ENCODE data around the gene VAV3.

GRCh38 chr1:107535091-107535490 lies 429.9 kb downstream of the VAV3 start:
- TF ChIP-seq MXI1 (IDR thresholded peaks at IDR 0.05; ENCODE audit: low read depth, low read length) = no peak
- TF ChIP-seq, protein P1, sequence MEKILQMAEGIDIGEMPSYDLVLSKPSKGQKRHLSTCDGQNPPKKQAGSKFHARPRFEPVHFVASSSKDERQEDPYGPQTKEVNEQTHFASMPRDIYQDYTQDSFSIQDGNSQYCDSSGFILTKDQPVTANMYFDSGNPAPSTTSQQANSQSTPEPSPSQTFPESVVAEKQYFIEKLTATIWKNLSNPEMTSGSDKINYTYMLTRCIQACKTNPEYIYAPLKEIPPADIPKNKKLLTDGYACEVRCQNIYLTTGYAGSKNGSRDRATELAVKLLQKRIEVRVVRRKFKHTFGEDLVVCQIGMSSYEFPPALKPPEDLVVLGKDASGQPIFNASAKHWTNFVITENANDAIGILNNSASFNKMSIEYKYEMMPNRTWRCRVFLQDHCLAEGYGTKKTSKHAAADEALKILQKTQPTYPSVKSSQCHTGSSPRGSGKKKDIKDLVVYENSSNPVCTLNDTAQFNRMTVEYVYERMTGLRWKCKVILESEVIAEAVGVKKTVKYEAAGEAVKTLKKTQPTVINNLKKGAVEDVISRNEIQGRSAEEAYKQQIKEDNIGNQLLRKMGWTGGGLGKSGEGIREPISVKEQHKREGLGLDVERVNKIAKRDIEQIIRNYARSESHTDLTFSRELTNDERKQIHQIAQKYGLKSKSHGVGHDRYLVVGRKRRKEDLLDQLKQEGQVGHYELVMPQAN (conservative IDR thresholded peaks at IDR 0.05) = no peak

All from GM12878 (cell line).